DOHH2 (cell line): ENCODE results near the gene ANXA5.

Experiments
- EZH2phosphoT487 ChIP-seq: fragments of 200-600 bp; sonication (generic); IDR thresholded peaks from 2 replicates; pipeline ENCODE4 v1.6.1; 2017; ENCODE audit warnings: borderline replicate concordance, mild to moderate bottlenecking, antibody characterized with exemption, low read length, moderate library complexity, mixed read lengths
- TF ChIP-seq, protein P1 (sequence below): fragments of 200-600 bp; sonication (generic); IDR thresholded peaks from one replicate; pipeline ENCODE4 v1.5.1; 2014; ENCODE audit warnings: antibody characterized with exemption, mild to moderate bottlenecking, low read depth, low read length; ENCODE audit not compliant: poor library complexity, severe bottlenecking

DNA sequence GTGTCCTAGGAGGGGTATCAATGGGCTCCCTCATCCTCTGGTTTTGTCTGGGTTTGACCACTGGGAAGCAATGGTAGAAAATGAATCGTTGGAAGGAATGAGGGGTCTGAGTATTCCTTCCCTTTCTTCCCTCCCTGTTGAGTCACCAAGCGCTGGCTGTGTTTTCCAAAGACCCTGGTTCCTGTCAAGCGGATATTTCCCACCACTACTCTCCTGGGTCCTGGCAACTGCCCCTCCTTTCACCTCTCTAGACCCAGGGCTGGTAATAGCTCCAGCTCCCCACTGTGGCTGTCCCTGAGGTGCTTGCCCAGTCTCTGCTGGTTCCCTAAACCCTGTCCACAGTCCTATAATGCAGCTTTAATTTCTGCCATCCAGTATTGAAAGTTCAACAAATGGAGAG lies 46.0 kb upstream of the ANXA5 start:
- TF ChIP-seq, protein P1, sequence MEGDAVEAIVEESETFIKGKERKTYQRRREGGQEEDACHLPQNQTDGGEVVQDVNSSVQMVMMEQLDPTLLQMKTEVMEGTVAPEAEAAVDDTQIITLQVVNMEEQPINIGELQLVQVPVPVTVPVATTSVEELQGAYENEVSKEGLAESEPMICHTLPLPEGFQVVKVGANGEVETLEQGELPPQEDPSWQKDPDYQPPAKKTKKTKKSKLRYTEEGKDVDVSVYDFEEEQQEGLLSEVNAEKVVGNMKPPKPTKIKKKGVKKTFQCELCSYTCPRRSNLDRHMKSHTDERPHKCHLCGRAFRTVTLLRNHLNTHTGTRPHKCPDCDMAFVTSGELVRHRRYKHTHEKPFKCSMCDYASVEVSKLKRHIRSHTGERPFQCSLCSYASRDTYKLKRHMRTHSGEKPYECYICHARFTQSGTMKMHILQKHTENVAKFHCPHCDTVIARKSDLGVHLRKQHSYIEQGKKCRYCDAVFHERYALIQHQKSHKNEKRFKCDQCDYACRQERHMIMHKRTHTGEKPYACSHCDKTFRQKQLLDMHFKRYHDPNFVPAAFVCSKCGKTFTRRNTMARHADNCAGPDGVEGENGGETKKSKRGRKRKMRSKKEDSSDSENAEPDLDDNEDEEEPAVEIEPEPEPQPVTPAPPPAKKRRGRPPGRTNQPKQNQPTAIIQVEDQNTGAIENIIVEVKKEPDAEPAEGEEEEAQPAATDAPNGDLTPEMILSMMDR: no peak
- TF ChIP-seq EZH2phosphoT487: no peak
